NCI-H2029 (cell line): ENCODE data around the gene FCAMR.

Experiments used
- DNase-seq: peaks from one replicate; lab custom pipeline; 2025; lab: John Stamatoyannopoulos, UW

The FCAMR gene

GRCh38 chr1:206970446-206970845 lies at the start of gene FCAMR:
Gene FCAMR (minus strand): TSS chr1:206970460. CDS start chr1:206970125, 335 bp downstream.
- no peak for DNase-seq

- no peak for DNase-seq
These were observed 49.4 kb upstream of the FCAMR start for GRCh38 chr1:207019661-207020060.

GRCh38 chr1:207019161-207019560 lies 48.9 kb upstream of the FCAMR start:
- no peak for DNase-seq

- DNase-seq: no peak
These were observed 48.4 kb upstream of the FCAMR start for GRCh38 chr1:207018707-207019106.

GRCh38 chr1:207017615-207018559 lies 47.6 kb upstream of the FCAMR start:
- DNase-seq: peak; percentile 29

GRCh38 chr1:207015791-207016190 lies 45.5 kb upstream of the FCAMR start:
- DNase-seq: no peak

GRCh38 chr1:207014728-207015127 lies 44.5 kb upstream of the FCAMR start:
- DNase-seq: no peak

GRCh38 chr1:207013321-207014085 lies 43.2 kb upstream of the FCAMR start:
- no peak for DNase-seq

GRCh38 chr1:207010726-207011125 lies 40.5 kb upstream of the FCAMR start:
- no peak for DNase-seq

- no peak for DNase-seq
These were observed 39.7 kb upstream of the FCAMR start for GRCh38 chr1:207009945-207010344.

GRCh38 chr1:207009182-207009850 lies 39.1 kb upstream of the FCAMR start:
- DNase-seq: no peak

GRCh38 chr1:207007352-207008033 lies 37.2 kb upstream of the FCAMR start:
- DNase-seq: no peak

GRCh38 chr1:207006914-207007313 lies 36.7 kb upstream of the FCAMR start:
- DNase-seq: no peak

GRCh38 chr1:207006083-207006482 lies 35.8 kb upstream of the FCAMR start:
- DNase-seq: no peak

GRCh38 chr1:207004931-207005830 lies 34.9 kb upstream of the FCAMR start:
- DNase-seq: peak; percentile 54

- DNase-seq: no peak
These were observed 33.0 kb upstream of the FCAMR start for GRCh38 chr1:207003210-207003609.

- DNase-seq: peak; percentile 94
These were observed 32.5 kb upstream of the FCAMR start for GRCh38 chr1:207002724-207003146.

GRCh38 chr1:207001492-207002245 lies 31.4 kb upstream of the FCAMR start:
- DNase-seq: peak; percentile 13

- no peak for DNase-seq
These were observed 30.5 kb upstream of the FCAMR start for GRCh38 chr1:207000651-207001291.
